PC-3 (cell line): ENCODE measurements around the gene BCAN.

ENCODE experiments used
- CTCF ChIP-seq: fragments of 300-600 bp; sonication (generic); conservative IDR thresholded peaks from 2 replicates; pipeline ENCODE4 v1.5.1; 2017; ENCODE audit warnings: antibody characterized with exemption, low read depth, mild to moderate bottlenecking, low read length
- EZH2 ChIP-seq: fragments of 300-600 bp; sonication (generic); IDR thresholded peaks from one replicate; pipeline ENCODE4 v1.6.1; 2017; ENCODE audit warnings: antibody characterized with exemption, mild to moderate bottlenecking, low read length; ENCODE audit not compliant: unreplicated experiment

- no peak for TF ChIP-seq EZH2
- peak; percentile 24; the same call in 1 of the 2 replicates for TF ChIP-seq CTCF
Observed at GRCh38 chr1:156682166-156682890, 40.4 kb downstream of the BCAN start.
